Measurements from ENCODE around the gene IL1RL1.

The IL1RL1 gene

GRCh38 chr2:102310964-102311640, at the start of gene IL1RL1:
Gene IL1RL1 (plus strand): TSS chr2:102311563. CDS start chr2:102338265, 26,702 bp downstream.
- no peak for DNase-seq (ENCODE audit: low read depth in 2 of 3, low spot score in 2 of 3)

- no peak for DNase-seq (ENCODE audit: low read depth in 2 of 3, low spot score in 2 of 3)
These were observed 48.9 kb upstream of the IL1RL1 start for GRCh38 chr2:102262216-102263129.

- DNase-seq (ENCODE audit: low read depth in 2 of 3, low spot score in 2 of 3): no peak
These were observed 46.4 kb upstream of the IL1RL1 start for GRCh38 chr2:102264952-102265351.

GRCh38 chr2:102266204-102266603, 45.2 kb upstream of the IL1RL1 start:
- DNase-seq (ENCODE audit: low read depth in 2 of 3, low spot score in 2 of 3): no peak

GRCh38 chr2:102267774-102268173, 43.6 kb upstream of the IL1RL1 start:
- DNase-seq (ENCODE audit: low read depth in 2 of 3, low spot score in 2 of 3): no peak

GRCh38 chr2:102268510-102269199, 42.7 kb upstream of the IL1RL1 start:
- no peak for DNase-seq (ENCODE audit: low read depth in 2 of 3, low spot score in 2 of 3)

- DNase-seq (ENCODE audit: low read depth in 2 of 3, low spot score in 2 of 3): no peak
These were observed 42.2 kb upstream of the IL1RL1 start for GRCh38 chr2:102269200-102269524.

GRCh38 chr2:102271844-102272243, 39.5 kb upstream of the IL1RL1 start:
- DNase-seq (ENCODE audit: low read depth in 2 of 3, low spot score in 2 of 3): no peak

GRCh38 chr2:102273619-102274211, 37.6 kb upstream of the IL1RL1 start:
- DNase-seq (ENCODE audit: low read depth in 2 of 3, low spot score in 2 of 3): no peak

- no peak for DNase-seq (ENCODE audit: low read depth in 2 of 3, low spot score in 2 of 3)
These were observed 34.7 kb upstream of the IL1RL1 start for GRCh38 chr2:102276549-102277201.

- DNase-seq (ENCODE audit: low read depth in 2 of 3, low spot score in 2 of 3): no peak
These were observed 34.1 kb upstream of the IL1RL1 start for GRCh38 chr2:102277202-102277700.

- DNase-seq (ENCODE audit: low read depth in 2 of 3, low spot score in 2 of 3): no peak
These were observed 32.5 kb upstream of the IL1RL1 start for GRCh38 chr2:102278720-102279390.

- no peak for DNase-seq (ENCODE audit: low read depth in 2 of 3, low spot score in 2 of 3)
These were observed 32.0 kb upstream of the IL1RL1 start for GRCh38 chr2:102279391-102279735.

GRCh38 chr2:102282678-102283091, 28.7 kb upstream of the IL1RL1 start:
- no peak for DNase-seq (ENCODE audit: low read depth in 2 of 3, low spot score in 2 of 3)

- DNase-seq (ENCODE audit: low read depth in 2 of 3, low spot score in 2 of 3): no peak
These were observed 27.4 kb upstream of the IL1RL1 start for GRCh38 chr2:102283996-102284395.

- no peak for DNase-seq (ENCODE audit: low read depth in 2 of 3, low spot score in 2 of 3)
These were observed 26.8 kb upstream of the IL1RL1 start for GRCh38 chr2:102284611-102285010.

- DNase-seq (ENCODE audit: low read depth in 2 of 3, low spot score in 2 of 3): no peak
These were observed 26.0 kb upstream of the IL1RL1 start for GRCh38 chr2:102285368-102285767.

- no peak for DNase-seq (ENCODE audit: low read depth in 2 of 3, low spot score in 2 of 3)
These were observed 25.3 kb upstream of the IL1RL1 start for GRCh38 chr2:102286041-102286440.

GRCh38 chr2:102289129-102289528, 22.2 kb upstream of the IL1RL1 start:
- no peak for DNase-seq (ENCODE audit: low read depth in 2 of 3, low spot score in 2 of 3)

GRCh38 chr2:102290594-102290993, 20.8 kb upstream of the IL1RL1 start:
- DNase-seq (ENCODE audit: low read depth in 2 of 3, low spot score in 2 of 3): no peak

Data from activated CD8-positive, alpha-beta memory T cell treated with anti-CD3 and anti-CD28 coated beads for 48 hours (primary cell).